GM21515 (cell line): ENCODE data around the gene GNPTG.
A peak's percentile ranks its signal among the peaks of the same experiment; 100 is the strongest.

ENCODE experiments used
- ATAC-seq: cut with Tn5 transposase; IDR thresholded peaks from one replicate; pipeline ENCODE4 v1.9.1; 2021; ENCODE audit not compliant: unreplicated experiment

GNPTG gene

DNA sequence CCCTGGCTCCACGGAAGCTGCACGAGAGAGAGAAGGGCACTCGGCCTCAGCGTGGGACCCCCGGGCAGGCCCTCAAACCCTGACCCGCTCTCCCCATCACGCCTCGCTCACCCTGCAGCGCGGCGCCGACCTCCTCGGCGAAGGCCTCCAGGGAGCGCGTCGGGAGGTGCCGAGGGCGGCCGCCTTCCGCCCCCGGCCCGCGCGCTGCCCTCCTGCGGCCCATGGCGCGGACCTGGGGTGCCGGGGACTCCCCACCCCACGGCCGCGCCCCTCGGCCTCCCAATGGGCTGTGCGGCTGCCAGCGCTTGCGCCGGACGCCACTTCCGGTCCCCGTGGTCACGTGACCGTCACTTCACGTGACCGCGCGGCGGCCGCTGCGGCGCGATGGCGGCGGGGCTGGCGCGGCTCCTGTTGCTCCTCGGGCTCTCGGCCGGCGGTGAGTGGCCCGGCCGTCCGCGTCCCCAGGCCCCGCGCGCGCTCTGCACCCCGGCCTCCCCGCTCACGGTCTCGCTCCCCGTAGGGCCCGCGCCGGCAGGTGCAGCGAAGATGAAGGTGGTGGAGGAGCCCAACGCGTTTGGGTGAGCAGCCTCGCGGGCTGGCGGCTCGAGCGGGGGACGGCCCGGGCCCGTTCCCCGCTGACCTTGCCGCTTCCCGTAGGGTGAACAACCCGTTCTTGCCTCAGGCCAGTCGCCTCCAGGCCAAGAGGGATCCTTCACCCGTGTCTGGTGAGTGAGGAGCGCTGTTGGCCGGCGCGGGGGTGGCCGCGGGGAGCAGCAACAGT is at the start of gene GNPTG, which contains the start of gene TSR3:
GNPTG (plus strand) TSS at position 350 of the 781 bp plus-strand sequence; CDS start at position 385, 35 bp downstream.
TSR3 (minus strand) TSS at position 297 of the 781 bp plus-strand sequence; CDS start at position 223, 74 bp downstream.
- ATAC-seq: peak; percentile 53

DNA sequence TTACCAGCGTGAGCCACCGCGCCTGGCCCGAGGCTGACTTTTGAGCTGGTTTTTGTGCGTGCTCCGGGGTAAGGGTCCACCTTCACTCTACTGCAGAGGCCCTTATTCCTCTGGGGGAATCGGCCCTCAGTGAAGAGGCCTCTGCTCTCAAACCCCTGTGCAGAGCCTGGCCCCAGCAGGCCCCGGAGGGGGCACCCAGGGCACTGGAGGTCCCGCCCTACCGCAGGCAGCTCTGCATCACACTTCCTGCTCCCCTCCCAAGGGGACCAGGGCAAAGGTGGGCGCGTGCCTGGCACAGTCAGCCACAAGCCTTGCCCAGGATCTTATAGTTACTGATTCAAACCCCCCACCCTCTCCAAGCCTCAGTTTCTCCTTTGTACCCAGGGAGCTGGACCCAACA is 45.9 kb upstream of the GNPTG start:
- no peak for ATAC-seq

DNA sequence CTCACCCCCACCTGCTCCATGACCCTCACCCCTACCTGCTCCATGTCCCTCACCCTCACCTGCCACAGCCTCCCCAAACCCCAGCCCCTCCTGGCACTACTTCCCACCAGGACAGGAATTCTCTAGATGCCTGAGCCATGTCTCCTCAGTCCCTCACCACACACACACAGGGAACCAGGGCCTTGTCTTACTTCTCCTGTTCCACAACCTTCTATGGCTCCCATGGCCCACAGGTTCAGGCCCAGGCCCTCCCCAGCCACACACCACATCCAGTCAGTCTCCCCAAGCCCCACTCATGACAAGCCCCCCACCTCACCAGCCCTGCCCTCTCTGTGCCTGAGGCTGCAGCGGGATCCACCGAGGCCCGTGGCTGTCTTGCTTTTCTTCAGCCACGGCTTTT is 45.4 kb upstream of the GNPTG start:
- ATAC-seq: no peak

DNA sequence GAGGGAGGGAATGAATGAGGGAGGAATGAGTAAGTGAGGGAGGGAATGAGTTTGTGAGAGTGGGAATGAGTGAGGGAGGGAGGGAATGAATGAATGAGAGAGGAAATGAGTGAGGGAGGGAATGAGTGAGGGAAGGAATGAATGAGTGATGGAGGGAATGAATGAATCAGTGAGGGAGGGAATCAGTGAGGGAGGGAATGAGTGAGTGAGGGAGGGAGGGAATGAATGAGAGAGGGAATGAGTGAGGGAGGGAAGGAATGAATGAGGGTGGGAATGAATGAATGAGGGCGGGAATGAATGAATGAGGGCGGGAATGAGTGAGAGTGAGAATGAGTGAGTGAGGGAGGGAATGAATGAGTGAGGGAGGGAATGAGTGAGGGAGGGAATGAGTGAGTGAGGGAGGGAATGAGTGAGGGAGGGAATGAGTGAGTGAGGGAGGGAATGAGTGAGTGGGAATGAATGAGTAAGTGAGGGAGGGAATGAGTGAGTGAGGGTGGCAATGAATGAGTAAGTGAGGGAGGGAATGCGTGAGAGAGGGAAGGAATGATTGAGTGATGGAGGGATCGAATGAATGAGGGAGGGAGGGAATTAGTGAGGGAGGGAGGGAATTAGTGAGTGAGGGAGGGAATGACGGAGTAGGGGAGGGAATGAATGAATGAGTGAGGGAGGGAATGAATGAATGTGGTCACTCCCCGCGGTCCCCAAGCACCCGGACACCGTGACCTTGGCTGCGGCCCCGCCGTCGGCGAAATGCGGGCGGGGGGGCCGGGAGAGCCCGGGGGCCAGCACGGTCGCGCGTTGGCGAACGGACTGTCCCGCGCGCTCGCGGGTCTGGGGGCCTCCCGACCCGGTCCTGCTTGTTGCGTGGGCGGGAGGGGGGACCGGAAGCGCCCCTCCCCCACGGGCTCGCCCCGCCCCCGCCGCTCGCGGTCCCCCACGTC is 43.4 kb upstream of the GNPTG start:
- ATAC-seq: no peak

GRCh38 chr16:1308977-1309885 is 42.5 kb upstream of the GNPTG start, which contains the start of gene UBE2I:
TSS of gene UBE2I (plus strand) at chr16:1309636. CDS start at chr16:1314031, 4,395 bp downstream.
- peak; percentile 56 for ATAC-seq

GRCh38 chr16:1309888-1310831 is 41.6 kb upstream of the GNPTG start:
- ATAC-seq: peak; percentile 20

DNA sequence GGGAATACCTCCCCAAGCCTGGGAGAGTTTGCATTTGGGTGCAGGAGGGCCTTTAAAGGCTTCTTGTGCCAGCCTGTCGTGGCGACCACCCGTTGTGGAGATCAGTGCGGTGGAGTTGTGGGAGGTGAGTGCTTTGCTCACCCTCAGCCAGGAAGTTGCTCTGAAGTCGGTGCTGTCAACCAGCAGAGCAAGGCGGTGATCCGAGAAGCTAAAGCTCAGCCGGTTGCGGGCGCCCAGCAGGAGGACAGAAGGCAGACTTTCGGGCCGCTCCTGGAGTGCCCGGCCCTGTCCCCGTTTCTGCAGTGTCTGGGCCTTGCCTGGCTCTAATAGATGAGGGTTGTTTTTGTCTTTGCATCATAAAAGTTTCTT is 40.9 kb upstream of the GNPTG start:
- no peak for ATAC-seq

GRCh38 chr16:1311212-1311737 is 40.5 kb upstream of the GNPTG start:
- no peak for ATAC-seq

- no peak for ATAC-seq
Measured at GRCh38 chr16:1311738-1312466, 39.8 kb upstream of the GNPTG start.

GRCh38 chr16:1312467-1312816 is 39.3 kb upstream of the GNPTG start:
- ATAC-seq: no peak

DNA sequence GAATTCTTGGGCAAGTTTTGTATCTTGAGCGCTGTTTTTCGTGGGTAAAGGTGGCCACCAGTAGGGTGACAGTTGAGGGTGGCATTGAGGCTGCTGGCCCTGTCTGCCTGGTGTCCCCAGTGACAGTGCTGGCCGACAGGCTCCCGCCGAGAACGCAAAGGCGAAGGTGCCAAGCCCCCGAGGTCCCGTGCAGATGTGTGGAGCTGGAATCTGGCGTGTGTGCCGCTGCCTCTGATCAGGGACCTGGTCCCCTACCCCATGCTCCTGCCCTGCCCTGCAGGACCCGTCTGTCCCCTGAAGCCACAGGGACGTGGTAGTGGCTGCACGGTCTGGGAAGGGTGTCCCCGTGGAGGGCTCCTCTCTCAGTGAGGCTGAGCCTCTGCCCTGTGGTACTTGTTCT is 38.8 kb upstream of the GNPTG start:
- no peak for ATAC-seq

DNA sequence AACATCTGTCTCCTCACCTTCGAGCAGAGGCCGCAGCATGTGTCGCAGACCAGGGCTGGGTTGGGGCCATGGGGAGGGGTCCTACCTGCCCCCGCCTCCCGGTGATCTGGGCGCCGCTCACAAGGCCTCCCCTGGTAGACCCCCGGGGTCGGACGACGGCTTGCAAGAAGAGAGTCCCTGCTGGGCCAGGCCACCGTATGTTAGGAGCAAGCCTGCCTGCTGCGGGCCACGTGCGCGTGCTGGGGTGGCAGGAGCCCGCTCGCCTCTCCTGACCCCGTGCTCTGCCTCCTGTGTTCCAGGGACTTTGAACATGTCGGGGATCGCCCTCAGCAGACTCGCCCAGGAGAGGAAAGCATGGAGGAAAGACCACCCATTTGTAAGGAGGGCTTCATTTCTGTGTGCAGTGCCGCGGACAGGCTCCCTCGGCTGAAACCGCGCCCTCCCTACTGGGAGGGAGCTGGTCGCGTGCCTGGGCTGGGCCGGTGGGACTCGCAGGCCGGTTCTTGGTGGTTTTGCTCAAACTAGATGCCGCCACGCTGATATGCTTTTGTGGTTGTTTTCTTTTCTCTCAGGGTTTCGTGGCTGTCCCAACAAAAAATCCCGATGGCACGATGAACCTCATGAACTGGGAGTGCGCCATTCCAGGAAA is 37.9 kb upstream of the GNPTG start:
- no peak for ATAC-seq

- ATAC-seq: no peak
Measured at GRCh38 chr16:1314399-1315068, 37.2 kb upstream of the GNPTG start.

- ATAC-seq: no peak
Measured at GRCh38 chr16:1315081-1316032, 36.4 kb upstream of the GNPTG start.

GRCh38 chr16:1316033-1316405 is 35.7 kb upstream of the GNPTG start:
- ATAC-seq: no peak

DNA sequence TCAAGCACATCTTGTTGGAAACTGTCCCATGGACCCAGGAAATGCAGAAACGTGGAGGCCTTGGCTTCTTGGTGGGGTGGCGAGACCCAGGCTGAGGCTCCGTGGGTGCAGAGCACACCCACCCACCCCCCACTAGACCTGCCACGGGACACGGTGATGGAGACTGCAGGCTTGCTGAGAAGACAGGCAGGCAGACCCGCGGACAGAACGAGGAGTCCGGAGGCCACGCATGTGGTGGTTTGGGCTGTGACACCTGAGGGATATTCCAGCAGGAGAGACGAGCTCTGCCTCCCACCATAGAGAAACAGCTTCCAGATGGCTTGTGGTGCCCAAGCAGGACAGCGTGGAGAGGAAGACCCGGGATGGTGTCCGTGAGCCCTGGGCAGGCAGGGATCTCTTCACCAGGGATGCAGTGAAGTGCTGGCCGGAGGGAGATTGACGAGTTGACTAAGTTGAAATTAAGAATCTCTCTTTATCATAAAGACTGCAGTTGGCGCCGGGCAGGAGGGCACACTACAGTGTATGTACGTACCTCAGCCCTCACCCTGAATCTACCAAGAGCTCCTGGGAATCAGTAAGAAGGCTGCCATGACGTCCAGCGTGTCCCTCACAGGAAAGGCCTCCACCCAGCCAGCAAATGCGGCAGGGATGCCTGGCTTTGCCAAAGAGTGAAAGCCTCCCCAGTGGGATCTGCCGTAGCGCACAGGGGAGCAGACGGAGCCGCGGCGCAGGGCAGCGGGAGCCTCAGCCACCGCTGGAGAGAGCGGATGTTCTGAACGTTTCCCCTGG is 34.1 kb upstream of the GNPTG start:
- ATAC-seq: no peak
